ENCODE measurements around the gene CCDC60.
"Not testable (repeated sequence)": the region's sequence is repeated elsewhere in the genome, so short reads cannot be mapped to it uniquely, and the experiment has no call there.

The CCDC60 gene

DNA sequence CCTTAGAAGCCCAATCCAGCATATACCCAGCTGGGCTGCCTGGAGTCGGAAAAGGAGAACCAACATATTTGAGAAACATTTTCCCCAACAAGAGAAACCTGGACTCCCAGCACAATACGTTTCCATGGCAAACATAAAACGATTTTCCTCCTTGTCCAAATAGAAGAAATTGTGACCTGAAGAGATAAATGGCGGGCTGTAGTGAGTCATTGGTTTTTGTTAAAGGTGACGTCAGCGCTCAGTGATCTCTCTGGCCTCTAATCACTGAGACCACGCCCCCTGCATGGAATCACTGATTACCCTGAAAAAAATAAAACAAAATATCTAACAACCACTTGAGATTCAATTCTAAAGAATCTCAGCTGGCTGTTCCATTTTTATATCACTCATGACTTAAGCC lies 6.0 kb downstream of the CCDC60 start:
- H3K4me1 ChIP-seq (ENCODE audit: control insufficient read depth, low read depth, low read length): peaks cover 10% of the 10 kb centered on the region
- no peak overlapping the region for H3K27ac ChIP-seq (ENCODE audit: low read length)
- H3K27me3 ChIP-seq (ENCODE audit: control insufficient read depth, insufficient read depth, low read length): peaks cover 60% of the 10 kb centered on the region
- H3K4me3 ChIP-seq (ENCODE audit: low read length): no peak overlapping the region
- H3K9ac ChIP-seq (ENCODE audit: low read length): no peak overlapping the region
- H3K9me3 ChIP-seq (ENCODE audit: control insufficient read depth, low read depth, low read length): no peaks in the 10 kb centered on the region
- no peaks in the 10 kb centered on the region for H3K36me3 ChIP-seq (ENCODE audit: control insufficient read depth, low read depth, low read length)

DNA sequence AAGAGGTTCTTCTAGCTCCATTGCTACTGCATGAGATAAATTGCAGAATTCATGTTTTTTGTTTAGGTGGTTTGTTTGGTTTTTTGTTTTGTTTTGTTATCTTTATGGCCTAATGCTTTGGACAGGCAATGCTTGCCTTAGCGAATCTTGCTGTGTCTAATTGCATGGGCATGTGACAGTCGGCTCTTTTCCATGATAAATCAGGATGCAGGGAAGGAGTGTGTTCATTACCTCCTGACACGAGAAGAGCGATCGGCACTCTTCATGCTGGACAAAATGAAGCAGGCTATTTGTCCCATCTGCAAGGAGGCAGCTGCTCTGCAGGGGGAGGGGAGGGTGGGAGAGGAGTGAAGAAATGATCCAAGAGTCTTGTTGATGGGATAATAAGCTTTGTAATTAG lies 6.5 kb downstream of the CCDC60 start:
- no peaks in the 10 kb centered on the region for H3K9me3 ChIP-seq (ENCODE audit: control insufficient read depth, low read depth, low read length)
- no peaks in the 10 kb centered on the region for H3K36me3 ChIP-seq (ENCODE audit: control insufficient read depth, low read depth, low read length)
- H3K9ac ChIP-seq (ENCODE audit: low read length): no peak overlapping the region
- peaks cover 10% of the 10 kb centered on the region for H3K4me1 ChIP-seq (ENCODE audit: control insufficient read depth, low read depth, low read length)
- H3K4me3 ChIP-seq (ENCODE audit: low read length): no peak overlapping the region
- no peak overlapping the region for H3K27ac ChIP-seq (ENCODE audit: low read length)
- peaks cover 57% of the 10 kb centered on the region for H3K27me3 ChIP-seq (ENCODE audit: control insufficient read depth, insufficient read depth, low read length)

DNA sequence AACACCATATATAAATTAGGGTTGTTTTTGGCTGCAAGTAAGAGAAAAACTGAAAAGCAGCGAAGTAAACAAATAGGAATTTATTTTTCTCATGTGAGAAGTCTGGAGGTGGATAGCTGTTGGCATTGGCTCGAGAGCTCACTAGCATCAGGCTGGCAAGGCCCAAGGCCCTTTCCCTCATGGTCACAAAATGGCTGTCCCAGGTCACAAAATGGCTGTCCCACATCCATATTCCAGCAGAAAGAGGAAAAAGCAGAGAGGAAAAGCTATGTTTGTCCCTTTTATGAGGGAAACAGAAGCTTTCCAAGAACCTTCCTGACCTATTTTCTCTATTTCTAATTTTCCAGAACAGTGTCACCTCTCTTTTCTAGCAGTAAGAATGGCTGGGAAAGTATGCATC lies 7.5 kb downstream of the CCDC60 start:
- Histone ChIP-seq H3K9me3 (ENCODE audit: control insufficient read depth, low read depth, low read length) (no peaks in the 10 kb centered on the region), H3K4me1 (ENCODE audit: control insufficient read depth, low read depth, low read length) (peaks cover 10% of the 10 kb centered on the region), H3K9ac (ENCODE audit: low read length) (no peak overlapping the region)

DNA sequence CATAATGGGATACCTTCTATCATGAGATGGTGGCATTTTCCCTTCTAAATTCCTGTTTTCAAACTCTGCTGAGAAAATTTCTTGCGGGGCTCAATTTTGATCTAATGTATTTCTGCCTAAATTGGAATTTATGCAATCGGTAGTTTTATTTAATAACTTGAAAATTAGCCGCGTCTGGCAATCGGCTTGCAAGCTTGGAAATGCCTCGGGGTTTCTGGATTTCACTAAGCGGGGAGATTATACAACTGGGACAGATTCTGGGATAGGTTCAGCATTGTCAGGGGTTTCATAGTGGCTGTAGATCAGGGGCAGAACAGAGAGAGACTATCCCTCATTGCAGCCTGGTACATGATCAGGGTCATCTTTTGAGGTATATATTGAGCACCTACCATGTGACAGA lies 8.6 kb downstream of the CCDC60 start:
- Histone ChIP-seq H3K27me3 (ENCODE audit: control insufficient read depth, insufficient read depth, low read length) (peaks cover 36% of the 10 kb centered on the region), H3K4me3 (ENCODE audit: low read length) (no peak overlapping the region), H3K4me1 (ENCODE audit: control insufficient read depth, low read depth, low read length) (peaks cover 10% of the 10 kb centered on the region), H3K36me3 (ENCODE audit: control insufficient read depth, low read depth, low read length) (no peaks in the 10 kb centered on the region), H3K9me3 (ENCODE audit: control insufficient read depth, low read depth, low read length) (no peaks in the 10 kb centered on the region), H3K27ac (ENCODE audit: low read length) (no peak overlapping the region), H3K9ac (ENCODE audit: low read length) (no peak overlapping the region)

More for the DNA sequence above, 7.5 kb downstream of the CCDC60 start:
- H3K36me3 ChIP-seq (ENCODE audit: control insufficient read depth, low read depth, low read length): no peaks in the 10 kb centered on the region
- H3K27me3 ChIP-seq (ENCODE audit: control insufficient read depth, insufficient read depth, low read length): peaks cover 47% of the 10 kb centered on the region
- no peak overlapping the region for H3K4me3 ChIP-seq (ENCODE audit: low read length)
- no peak overlapping the region for H3K27ac ChIP-seq (ENCODE audit: low read length)

DNA sequence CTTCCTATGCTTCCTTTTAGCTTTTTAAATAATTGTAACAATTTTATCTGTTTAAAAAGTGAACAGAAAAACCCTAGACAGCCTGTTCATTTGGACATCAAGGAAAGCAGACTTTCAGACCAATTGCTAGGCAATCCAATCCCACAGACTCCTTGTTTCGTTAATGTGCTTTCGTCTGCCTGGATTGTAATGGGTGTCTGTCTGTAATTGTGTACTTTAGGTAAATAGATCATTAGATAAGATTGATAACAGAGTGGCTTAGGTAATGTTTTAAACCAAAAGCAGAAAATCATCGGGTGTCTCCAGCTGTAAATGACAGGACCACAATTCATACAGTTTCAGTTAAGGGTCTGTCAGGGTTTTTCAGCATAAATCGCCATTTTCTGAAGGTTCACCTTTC lies 19.6 kb downstream of the CCDC60 start:
- H3K27me3 ChIP-seq (ENCODE audit: control insufficient read depth, insufficient read depth, low read length): no peaks in the 10 kb centered on the region
- H3K27ac ChIP-seq (ENCODE audit: low read length): no peak overlapping the region
- H3K9ac ChIP-seq (ENCODE audit: low read length): no peak overlapping the region
- no peak overlapping the region for H3K4me3 ChIP-seq (ENCODE audit: low read length)
- no peaks in the 10 kb centered on the region for H3K4me1 ChIP-seq (ENCODE audit: control insufficient read depth, low read depth, low read length)
- no peaks in the 10 kb centered on the region for H3K9me3 ChIP-seq (ENCODE audit: control insufficient read depth, low read depth, low read length)
- no peaks in the 10 kb centered on the region for H3K36me3 ChIP-seq (ENCODE audit: control insufficient read depth, low read depth, low read length)

DNA sequence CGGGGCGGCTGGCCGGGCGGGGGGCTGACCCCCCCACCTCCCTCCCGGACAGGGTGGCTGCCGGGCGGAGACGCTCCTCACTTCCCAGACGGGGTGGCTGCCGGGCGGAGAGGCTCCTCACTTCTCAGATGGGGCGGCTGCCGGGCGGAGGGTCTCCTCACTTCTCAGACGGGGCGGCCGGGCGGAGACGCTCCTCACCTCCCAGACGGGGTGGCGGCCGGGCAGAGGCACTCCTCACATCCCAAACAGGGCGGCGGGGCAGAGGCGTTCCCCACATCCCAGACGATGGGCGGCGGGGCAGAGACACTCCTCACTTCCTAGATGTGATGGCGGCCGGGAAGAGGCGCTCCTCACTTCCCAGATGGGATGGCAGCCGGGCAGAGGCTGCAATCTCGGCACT lies 25.8 kb downstream of the CCDC60 start:
- not testable (repeated sequence) for H3K4me3 ChIP-seq (ENCODE audit: low read length); H3K9me3 ChIP-seq (ENCODE audit: control insufficient read depth, low read depth, low read length); H3K9ac ChIP-seq (ENCODE audit: low read length); H3K27me3 ChIP-seq (ENCODE audit: control insufficient read depth, insufficient read depth, low read length); H3K36me3 ChIP-seq (ENCODE audit: control insufficient read depth, low read depth, low read length); H3K27ac ChIP-seq (ENCODE audit: low read length)
- peaks cover 22% of the 10 kb centered on the region for H3K4me1 ChIP-seq (ENCODE audit: control insufficient read depth, low read depth, low read length)

DNA sequence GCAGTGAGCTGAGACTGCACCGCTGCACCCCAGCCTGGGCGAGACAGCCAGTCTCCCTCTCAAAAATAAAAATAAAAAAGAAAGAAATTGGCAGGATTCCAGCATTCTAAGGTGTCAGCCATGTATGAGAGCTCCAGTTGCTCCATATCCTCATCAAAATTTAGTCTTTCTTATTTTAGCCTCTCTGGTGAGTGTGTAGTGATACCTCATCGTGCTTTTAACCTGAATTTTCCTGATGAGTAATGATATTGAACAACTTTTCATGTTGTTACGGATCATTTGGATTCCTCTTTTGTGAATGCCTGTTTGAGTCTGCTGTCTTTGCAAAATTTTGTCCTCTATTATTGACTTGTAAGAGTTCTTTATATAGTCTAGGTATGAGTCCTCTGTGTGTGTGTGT lies 28.5 kb downstream of the CCDC60 start:
- Histone ChIP-seq H3K9me3 (ENCODE audit: control insufficient read depth, low read depth, low read length) (no peaks in the 10 kb centered on the region), H3K27ac (ENCODE audit: low read length) (peak overlapping the region; percentile 59), H3K36me3 (ENCODE audit: control insufficient read depth, low read depth, low read length) (no peaks in the 10 kb centered on the region), H3K9ac (ENCODE audit: low read length) (no peak overlapping the region), H3K4me1 (ENCODE audit: control insufficient read depth, low read depth, low read length) (peaks cover 28% of the 10 kb centered on the region), H3K4me3 (ENCODE audit: low read length) (no peak overlapping the region), H3K27me3 (ENCODE audit: control insufficient read depth, insufficient read depth, low read length) (no peaks in the 10 kb centered on the region)

DNA sequence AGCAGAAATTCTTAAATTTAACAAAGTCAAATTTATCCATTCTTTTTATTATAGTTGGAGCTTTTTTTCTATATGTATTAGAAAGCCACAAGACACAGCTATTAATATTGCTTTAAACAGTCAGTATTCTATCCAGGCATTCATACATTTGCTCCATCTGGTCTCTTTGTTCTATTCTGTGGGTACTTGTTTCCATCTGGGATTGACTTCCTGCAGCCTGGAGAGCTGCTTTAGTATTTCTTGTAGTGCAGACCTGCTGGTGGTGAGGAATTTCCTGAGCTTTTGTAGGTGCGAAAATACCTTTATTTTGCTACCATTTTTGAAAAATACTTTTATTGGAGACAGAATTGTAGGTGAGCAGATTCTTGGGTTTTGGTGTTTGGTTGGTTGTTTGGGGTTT lies 29.0 kb downstream of the CCDC60 start:
- no peaks in the 10 kb centered on the region for H3K36me3 ChIP-seq (ENCODE audit: control insufficient read depth, low read depth, low read length)
- peak overlapping the region; percentile 40 for H3K9ac ChIP-seq (ENCODE audit: low read length)
- peaks cover 28% of the 10 kb centered on the region for H3K4me1 ChIP-seq (ENCODE audit: control insufficient read depth, low read depth, low read length)
- peak overlapping the region; percentile 59 for H3K27ac ChIP-seq (ENCODE audit: low read length)
- H3K27me3 ChIP-seq (ENCODE audit: control insufficient read depth, insufficient read depth, low read length): no peaks in the 10 kb centered on the region
- peak overlapping the region; percentile 28 for H3K4me3 ChIP-seq (ENCODE audit: low read length)
- no peaks in the 10 kb centered on the region for H3K9me3 ChIP-seq (ENCODE audit: control insufficient read depth, low read depth, low read length)

DNA sequence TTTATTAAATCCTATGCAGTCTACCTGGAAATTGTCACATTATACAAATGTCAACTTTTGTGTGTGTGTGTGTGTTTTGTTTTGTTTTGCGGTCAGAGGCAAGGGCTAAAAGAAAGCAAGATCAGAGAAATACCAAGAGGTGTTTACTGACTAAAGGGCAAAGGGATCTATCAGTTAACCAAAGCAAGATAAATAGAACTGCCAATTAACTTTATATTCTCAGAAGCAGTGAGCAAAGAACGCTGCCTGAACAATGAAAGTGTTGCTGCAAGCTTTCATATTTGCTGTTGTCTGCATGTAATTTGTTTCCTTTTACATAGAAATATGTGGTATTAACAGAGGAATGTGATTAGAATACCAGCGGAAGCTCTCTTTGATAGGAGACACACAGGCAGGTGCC lies 30.9 kb downstream of the CCDC60 start:
- no peak overlapping the region for H3K9ac ChIP-seq (ENCODE audit: low read length)
- no peaks in the 10 kb centered on the region for H3K36me3 ChIP-seq (ENCODE audit: control insufficient read depth, low read depth, low read length)
- H3K27me3 ChIP-seq (ENCODE audit: control insufficient read depth, insufficient read depth, low read length): no peaks in the 10 kb centered on the region
- H3K4me1 ChIP-seq (ENCODE audit: control insufficient read depth, low read depth, low read length): peaks cover 45% of the 10 kb centered on the region
- H3K27ac ChIP-seq (ENCODE audit: low read length): no peak overlapping the region
- no peaks in the 10 kb centered on the region for H3K9me3 ChIP-seq (ENCODE audit: control insufficient read depth, low read depth, low read length)
- H3K4me3 ChIP-seq (ENCODE audit: low read length): no peak overlapping the region

DNA sequence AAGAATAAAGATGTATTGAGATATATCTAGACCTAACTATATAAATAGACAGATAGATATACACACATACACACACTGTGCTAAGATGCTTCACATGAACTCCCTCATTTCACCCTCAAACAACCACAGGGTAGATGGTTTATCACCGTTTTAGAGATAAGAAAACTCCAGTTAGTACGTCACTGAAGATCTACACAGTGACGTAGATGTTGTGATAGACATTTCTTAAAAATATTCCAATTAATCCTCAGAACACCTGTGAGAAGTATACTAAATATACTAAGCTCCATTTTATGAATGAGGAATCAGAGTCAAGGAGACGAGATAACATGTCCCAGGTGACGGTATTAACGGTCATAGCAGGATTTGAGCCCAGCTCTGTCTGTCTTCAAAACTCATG lies 31.5 kb downstream of the CCDC60 start:
- Histone ChIP-seq H3K9me3 (ENCODE audit: control insufficient read depth, low read depth, low read length) (no peaks in the 10 kb centered on the region), H3K9ac (ENCODE audit: low read length) (no peak overlapping the region), H3K27me3 (ENCODE audit: control insufficient read depth, insufficient read depth, low read length) (no peaks in the 10 kb centered on the region)

DNA sequence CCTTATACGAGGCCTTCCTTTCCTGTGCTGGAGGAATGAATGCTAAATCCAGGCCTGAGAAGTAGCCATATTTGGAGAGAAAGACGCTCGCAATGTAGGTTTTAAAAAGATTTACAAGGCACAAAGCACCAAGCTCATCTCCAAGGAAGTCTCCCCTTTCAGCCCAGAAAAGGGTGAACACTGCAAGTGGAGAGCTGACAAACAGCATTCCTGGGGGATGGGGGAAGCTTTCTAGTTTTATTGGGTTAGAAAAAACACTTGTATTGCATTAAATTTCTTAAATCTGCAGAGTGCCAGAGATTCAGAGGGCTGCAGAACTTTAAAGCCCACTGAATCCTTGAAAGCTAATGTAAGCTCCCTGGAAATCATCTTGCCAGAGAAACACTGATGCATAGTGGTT lies 34.6 kb downstream of the CCDC60 start:
- H3K27me3 ChIP-seq (ENCODE audit: control insufficient read depth, insufficient read depth, low read length): no peaks in the 10 kb centered on the region
- H3K9ac ChIP-seq (ENCODE audit: low read length): no peak overlapping the region
- no peaks in the 10 kb centered on the region for H3K36me3 ChIP-seq (ENCODE audit: control insufficient read depth, low read depth, low read length)
- H3K4me1 ChIP-seq (ENCODE audit: control insufficient read depth, low read depth, low read length): peaks cover 33% of the 10 kb centered on the region
- no peak overlapping the region for H3K27ac ChIP-seq (ENCODE audit: low read length)
- H3K9me3 ChIP-seq (ENCODE audit: control insufficient read depth, low read depth, low read length): no peaks in the 10 kb centered on the region
- no peak overlapping the region for H3K4me3 ChIP-seq (ENCODE audit: low read length)

More for the DNA sequence above, 31.5 kb downstream of the CCDC60 start:
- H3K4me1 ChIP-seq (ENCODE audit: control insufficient read depth, low read depth, low read length): peaks cover 45% of the 10 kb centered on the region
- H3K36me3 ChIP-seq (ENCODE audit: control insufficient read depth, low read depth, low read length): no peaks in the 10 kb centered on the region
- no peak overlapping the region for H3K4me3 ChIP-seq (ENCODE audit: low read length)
- no peak overlapping the region for H3K27ac ChIP-seq (ENCODE audit: low read length)

DNA sequence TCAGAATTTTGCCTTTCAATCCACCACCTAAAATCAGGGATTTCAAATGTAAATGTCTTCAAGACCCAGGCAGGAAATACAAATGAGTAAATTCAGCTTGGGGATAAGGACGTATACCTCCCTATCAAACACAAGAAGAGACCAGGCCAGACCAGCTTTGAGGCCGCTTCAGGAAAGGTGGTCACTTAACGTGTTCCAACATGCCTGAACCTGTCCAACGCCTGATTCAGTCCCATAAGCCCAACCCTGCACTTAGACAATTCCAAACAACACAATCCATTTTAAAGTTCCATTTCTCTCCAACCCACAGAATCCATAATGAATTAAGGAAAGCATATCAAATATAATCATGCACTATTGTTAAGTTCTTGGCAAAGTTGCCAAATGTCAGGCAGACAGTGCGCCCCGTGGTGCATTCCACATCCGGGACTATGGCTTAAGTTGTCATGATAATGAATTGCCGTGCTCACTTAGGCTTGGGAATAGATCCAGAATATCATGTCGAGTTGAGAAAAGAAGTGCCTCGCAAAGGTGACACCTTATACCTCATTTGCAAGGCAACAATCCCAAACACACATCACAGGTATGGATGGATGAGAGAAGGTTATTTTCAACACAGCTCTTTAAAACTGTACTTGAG lies 35.5 kb downstream of the CCDC60 start:
- H3K27ac ChIP-seq (ENCODE audit: low read length): no peak overlapping the region
- no peak overlapping the region for H3K9ac ChIP-seq (ENCODE audit: low read length)

More for the DNA sequence above, 35.5 kb downstream of the CCDC60 start:
- Histone ChIP-seq H3K4me1 (ENCODE audit: control insufficient read depth, low read depth, low read length) (peaks cover 25% of the 10 kb centered on the region), H3K27me3 (ENCODE audit: control insufficient read depth, insufficient read depth, low read length) (no peaks in the 10 kb centered on the region), H3K9me3 (ENCODE audit: control insufficient read depth, low read depth, low read length) (no peaks in the 10 kb centered on the region), H3K4me3 (ENCODE audit: low read length) (no peak overlapping the region), H3K36me3 (ENCODE audit: control insufficient read depth, low read depth, low read length) (no peaks in the 10 kb centered on the region)
